Medulla oblongata (tissue), 1 donor: Measurements from ENCODE around the gene CGB5.
"Not testable (repeated sequence)": the region's sequence is repeated elsewhere in the genome, so short reads cannot be mapped to it uniquely, and the experiment has no call there.

Experiments used
- DNase-seq: peaks from one replicate; pipeline ENCODE4 v3.0.0-alpha.2; 2015; ENCODE audit errors: extremely low spot score

The CGB5 gene

DNA sequence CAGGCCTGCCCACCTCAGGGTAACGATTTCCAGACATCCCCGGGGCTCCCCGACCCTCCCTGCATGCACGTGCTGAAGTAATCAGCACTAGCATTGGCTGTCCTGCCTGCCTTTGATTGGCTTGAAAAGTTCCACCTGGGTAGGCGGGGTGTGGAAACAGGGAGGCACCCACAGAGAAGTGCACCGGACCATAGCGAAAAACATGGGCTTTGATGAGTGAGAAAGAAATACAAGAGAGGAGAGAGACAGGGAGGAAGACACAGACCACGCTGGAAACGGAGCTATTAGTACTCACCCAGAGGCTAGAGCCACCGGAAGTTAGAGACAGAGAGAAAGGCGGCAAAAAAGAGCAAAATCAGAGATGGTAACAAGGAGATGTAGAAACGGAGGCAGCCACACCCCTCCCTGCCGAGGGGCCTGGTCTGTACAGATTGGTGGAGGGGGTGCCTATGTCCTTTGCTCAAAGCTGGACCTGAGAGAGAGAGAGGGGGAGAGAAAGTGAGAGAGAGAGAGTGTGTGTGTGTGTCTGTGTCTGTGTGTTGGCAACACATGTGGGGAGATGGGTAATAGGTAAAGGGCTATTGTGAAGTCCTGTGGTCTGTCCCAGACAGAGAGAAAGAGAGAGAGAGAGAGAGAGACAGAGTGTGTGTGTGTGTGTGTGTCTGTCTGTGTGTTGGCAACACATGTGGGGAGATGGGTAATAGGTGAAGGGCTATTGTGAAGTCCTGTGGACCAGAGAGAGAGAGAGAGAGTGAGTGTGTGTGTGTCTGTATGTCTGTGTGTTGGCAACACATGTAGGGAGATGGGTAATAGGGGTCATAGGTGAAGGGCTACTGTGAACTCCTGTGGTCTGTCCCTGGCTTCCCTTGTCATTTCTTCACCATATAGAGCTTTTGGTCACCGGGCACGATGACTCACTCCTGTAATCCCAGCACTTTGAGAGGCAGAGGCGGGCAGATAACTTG is 22.4 kb upstream of the CGB5 start:
- no peak for DNase-seq

GRCh38 chr19:49022116-49022515 is 21.5 kb upstream of the CGB5 start:
- no peak for DNase-seq

DNA sequence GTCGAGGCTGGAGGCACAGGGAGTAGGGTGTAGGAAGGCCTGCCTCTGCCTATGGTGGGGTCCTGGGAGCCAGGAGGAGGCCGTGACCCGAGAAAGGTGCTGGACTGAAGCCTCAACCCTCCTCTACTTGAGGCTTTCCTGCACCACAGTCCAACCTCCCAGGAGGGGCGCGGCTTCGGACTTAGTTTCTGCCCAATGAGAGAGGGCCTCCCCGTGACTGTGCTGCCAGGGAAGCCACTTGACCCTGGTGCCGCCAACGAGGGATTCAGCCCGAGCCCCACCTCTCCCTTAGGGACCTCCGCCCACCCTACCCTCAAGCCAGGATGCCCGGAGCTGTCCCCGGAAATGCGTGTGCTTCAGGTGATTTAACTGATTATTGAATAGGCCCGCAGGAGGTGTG is 19.4 kb upstream of the CGB5 start, which contains the start of gene CGB3:
Gene CGB3, minus strand, starts transcription at position 101 of the 400 bp plus-strand sequence. CDS start 362 bp downstream, outside the sequence.
- not testable (repeated sequence) for DNase-seq

GRCh38 chr19:49025088-49025487 is 18.6 kb upstream of the CGB5 start:
- not testable (repeated sequence) for DNase-seq

DNA sequence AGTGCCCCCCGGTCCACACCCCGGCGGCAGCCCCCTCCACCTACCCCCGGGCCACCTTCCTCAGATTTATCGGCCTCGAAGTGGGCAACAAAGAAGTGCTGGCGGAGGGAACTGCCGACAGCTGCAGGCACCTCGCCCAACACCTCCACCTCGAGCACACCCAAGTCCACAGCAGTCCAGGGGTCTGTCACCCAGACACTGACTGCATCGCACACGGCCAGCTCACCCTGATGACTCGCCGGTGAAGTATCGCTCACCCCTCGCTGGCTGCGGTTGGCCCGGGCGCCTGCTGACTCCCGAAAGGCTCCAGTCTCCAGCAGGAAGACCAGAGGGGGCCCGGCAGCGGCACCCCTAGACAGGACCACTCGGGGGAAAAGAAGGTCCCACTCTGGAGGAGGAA is 18.0 kb upstream of the CGB5 start:
- DNase-seq: not testable (repeated sequence)

GRCh38 chr19:49028686-49029085 is 15.0 kb upstream of the CGB5 start:
- DNase-seq: not testable (repeated sequence)

DNA sequence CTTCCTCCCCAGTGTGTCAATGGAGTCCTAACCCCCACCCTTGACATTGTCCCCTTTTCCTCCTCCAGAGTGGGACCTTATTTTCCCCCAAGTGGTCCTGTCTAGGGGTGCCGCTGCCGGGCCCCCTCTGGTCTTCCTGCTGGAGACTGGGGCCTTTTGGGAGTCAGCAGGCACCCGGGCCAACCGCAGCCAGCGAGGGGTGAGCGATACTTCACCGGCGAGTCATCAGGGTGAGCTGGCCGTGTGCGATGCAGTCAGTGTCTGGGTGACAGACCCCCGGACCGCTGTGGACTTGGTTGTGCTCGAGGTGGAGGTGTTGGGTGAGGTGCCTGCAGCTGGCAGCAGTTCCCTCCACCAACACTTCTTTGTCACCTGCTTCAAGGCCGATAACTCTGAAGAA is 13.9 kb upstream of the CGB5 start:
- not testable (repeated sequence) for DNase-seq

DNA sequence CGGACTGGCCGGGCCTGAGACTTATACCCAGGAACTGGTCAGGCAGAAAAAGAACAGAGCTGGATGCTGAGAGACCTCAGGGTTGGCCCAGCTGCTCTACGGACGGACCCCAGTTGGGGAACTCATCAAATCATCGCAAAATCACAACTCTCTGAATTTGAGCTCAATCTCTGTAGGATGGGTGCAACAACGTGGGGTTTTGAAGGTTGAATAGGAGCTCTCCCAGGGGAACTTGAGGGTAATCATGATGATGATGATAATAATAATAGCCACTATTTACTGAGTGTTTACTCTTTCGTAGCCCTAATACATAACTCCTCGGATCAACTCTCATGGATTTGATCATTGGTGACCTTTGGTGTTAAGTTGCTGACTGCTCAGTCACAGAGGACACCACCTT is 13.3 kb upstream of the CGB5 start:
- DNase-seq: not testable (repeated sequence)

DNA sequence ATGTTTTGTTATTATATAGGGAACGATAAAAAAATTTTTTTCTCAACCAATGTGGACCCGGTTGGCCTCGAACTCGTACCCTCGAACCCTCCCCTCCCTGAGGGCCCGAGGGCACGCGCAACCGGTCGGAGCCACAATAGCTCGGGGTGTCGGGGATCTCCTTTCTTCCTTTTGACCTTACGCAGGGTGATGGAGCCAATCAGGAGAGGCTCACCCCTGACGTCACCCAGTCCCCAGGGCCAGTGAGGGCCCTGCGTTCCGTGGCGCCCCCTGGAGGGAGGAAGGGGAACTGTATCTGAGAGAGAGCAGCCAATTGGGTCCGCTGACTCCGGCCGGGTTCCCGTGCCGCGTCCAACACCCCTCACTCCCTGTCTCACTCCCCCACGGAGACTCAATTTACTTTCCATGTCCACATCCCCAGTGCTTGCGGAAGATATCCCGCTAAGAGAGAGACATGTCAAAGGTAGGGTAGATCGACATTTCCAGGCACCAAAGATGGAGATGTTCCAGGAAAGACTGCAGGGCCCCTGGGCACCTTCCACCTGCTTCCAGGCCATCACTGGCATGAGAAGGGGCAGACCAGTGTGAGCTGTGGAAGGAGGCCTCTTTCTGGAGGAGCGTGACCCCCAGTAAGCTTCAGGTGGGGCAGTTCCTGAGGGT is 11.9 kb upstream of the CGB5 start, which contains the start of gene CGB2:
Gene CGB2, plus strand, starts transcription at position 249 of the 660 bp plus-strand sequence. Its CDS starts 206 bp downstream, at position 455.
- not testable (repeated sequence) for DNase-seq

DNA sequence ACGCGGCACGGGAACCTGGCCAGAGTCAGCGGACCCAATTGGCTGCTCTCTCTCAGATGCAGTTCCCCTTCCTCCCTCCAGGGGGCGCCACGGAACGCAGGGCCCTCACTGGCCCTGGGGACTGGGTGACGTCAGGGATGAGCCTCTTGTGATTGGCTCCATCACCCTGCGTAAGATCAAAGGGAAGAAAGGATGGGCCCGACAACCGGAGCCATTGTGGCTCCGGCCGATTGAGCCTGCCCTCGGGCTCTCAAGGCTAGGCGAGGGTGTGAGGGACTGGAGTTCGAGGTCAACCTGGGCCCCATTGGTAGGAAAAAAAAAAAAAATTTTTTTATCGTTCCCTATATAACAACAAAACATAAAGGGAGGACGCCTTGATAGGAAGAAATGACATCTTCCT is 6.8 kb upstream of the CGB5 start, which contains the start of gene CGB1:
Gene CGB1, minus strand, starts transcription at position 81 of the 400 bp plus-strand sequence. CDS start 184 bp downstream, outside the sequence.
- DNase-seq: not testable (repeated sequence)

GRCh38 chr19:49038111-49038510 is 5.5 kb upstream of the CGB5 start:
- not testable (repeated sequence) for DNase-seq

- DNase-seq: not testable (repeated sequence)
Observed at GRCh38 chr19:49038557-49039276, 4.9 kb upstream of the CGB5 start.

DNA sequence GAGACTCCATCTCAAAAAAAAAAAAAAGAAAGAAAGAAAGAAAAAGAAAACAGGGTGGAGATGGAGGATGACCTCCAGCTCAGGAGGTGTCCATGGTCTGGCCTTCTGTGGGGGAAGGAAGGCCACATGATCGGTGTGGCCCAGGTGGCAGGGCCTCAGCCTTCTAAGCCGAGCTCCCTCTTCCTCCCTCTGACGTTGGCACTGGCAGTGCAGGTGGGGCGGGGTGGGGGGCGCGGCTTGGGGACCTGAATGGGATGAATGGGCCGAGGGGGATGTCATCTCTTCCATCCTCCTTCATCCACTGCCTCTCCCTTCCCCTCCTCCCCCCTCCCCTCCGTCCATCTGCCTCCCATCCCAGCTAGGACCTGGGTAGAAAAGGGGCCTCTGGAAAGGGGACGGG is 3.9 kb upstream of the CGB5 start:
- not testable (repeated sequence) for DNase-seq

- DNase-seq: no peak
Observed at GRCh38 chr19:49042177-49042576, 1.5 kb upstream of the CGB5 start.

- not testable (repeated sequence) for DNase-seq
Observed at GRCh38 chr19:49042666-49043065, 982 bp upstream of the CGB5 start.

- DNase-seq: not testable (repeated sequence)
Observed at GRCh38 chr19:49049011-49049410, 5.4 kb downstream of the CGB5 start, which contains the start of gene CGB8. TSS of gene CGB8 (minus strand) at chr19:49049111. CDS start at chr19:49048739, 372 bp downstream.

- DNase-seq: not testable (repeated sequence)
Observed at GRCh38 chr19:49049834-49050233, 6.2 kb downstream of the CGB5 start.

GRCh38 chr19:49050376-49051033 is 6.9 kb downstream of the CGB5 start:
- not testable (repeated sequence) for DNase-seq

GRCh38 chr19:49056101-49056901 is 12.7 kb downstream of the CGB5 start:
- DNase-seq: peak; percentile 32
